Measurements from ENCODE around the gene PTGR1.

The PTGR1 gene

DNA sequence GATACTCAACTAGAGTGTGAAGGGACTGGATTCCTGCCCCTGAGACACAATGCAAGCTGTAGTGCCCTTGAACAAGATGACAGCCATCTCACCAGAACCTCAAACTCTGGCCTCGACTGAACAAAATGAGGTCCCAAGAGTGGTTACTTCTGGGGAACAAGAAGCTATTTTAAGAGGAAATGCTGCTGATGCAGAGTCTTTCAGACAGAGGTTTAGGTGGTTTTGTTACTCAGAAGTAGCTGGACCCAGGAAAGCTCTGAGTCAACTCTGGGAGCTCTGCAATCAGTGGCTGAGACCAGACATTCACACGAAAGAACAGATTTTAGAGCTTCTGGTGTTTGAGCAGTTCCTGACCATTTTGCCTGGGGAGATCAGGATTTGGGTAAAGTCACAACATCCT is 72.1 kb downstream of the PTGR1 start:
- no peak overlapping the region for H3K4me2 ChIP-seq (ENCODE audit: low read length)
- H3K27me3 ChIP-seq (ENCODE audit: low read depth, low read length), result no peaks in the 10 kb centered on the region
- no peaks in the 10 kb centered on the region for H3K79me2 ChIP-seq (ENCODE audit: low read length)
- no peaks in the 10 kb centered on the region for H3K9me3 ChIP-seq (ENCODE audit: insufficient read depth, low read length)
- no peak overlapping the region for H2AFZ ChIP-seq (ENCODE audit: low read depth, low read length)
- H3K36me3 ChIP-seq (replicated peaks; ENCODE audit: low read depth, low read length), result no peaks in the 10 kb centered on the region
- no peak overlapping the region for H3K9ac ChIP-seq (ENCODE audit: low read length)
- TF ChIP-seq, protein P1, sequence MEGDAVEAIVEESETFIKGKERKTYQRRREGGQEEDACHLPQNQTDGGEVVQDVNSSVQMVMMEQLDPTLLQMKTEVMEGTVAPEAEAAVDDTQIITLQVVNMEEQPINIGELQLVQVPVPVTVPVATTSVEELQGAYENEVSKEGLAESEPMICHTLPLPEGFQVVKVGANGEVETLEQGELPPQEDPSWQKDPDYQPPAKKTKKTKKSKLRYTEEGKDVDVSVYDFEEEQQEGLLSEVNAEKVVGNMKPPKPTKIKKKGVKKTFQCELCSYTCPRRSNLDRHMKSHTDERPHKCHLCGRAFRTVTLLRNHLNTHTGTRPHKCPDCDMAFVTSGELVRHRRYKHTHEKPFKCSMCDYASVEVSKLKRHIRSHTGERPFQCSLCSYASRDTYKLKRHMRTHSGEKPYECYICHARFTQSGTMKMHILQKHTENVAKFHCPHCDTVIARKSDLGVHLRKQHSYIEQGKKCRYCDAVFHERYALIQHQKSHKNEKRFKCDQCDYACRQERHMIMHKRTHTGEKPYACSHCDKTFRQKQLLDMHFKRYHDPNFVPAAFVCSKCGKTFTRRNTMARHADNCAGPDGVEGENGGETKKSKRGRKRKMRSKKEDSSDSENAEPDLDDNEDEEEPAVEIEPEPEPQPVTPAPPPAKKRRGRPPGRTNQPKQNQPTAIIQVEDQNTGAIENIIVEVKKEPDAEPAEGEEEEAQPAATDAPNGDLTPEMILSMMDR (IDR thresholded peaks at IDR 0.05; ENCODE audit: low read depth, low read length), result no peak
- no peak for TF ChIP-seq EZH2phosphoT487 (IDR thresholded peaks at IDR 0.05; ENCODE audit: low read depth)
- H3K4me1 ChIP-seq (ENCODE audit: low read length), result 0 out of 2 replicates have a peak, but pooled peaks cover 3% of the 10 kb centered on the region
- no peaks in the 10 kb centered on the region for H4K20me1 ChIP-seq (ENCODE audit: insufficient read depth, low read length)
- H3K4me3 ChIP-seq (ENCODE audit: low read length), result no peak overlapping the region
- H3K27ac ChIP-seq (ENCODE audit: low read length), result no peak overlapping the region

DNA sequence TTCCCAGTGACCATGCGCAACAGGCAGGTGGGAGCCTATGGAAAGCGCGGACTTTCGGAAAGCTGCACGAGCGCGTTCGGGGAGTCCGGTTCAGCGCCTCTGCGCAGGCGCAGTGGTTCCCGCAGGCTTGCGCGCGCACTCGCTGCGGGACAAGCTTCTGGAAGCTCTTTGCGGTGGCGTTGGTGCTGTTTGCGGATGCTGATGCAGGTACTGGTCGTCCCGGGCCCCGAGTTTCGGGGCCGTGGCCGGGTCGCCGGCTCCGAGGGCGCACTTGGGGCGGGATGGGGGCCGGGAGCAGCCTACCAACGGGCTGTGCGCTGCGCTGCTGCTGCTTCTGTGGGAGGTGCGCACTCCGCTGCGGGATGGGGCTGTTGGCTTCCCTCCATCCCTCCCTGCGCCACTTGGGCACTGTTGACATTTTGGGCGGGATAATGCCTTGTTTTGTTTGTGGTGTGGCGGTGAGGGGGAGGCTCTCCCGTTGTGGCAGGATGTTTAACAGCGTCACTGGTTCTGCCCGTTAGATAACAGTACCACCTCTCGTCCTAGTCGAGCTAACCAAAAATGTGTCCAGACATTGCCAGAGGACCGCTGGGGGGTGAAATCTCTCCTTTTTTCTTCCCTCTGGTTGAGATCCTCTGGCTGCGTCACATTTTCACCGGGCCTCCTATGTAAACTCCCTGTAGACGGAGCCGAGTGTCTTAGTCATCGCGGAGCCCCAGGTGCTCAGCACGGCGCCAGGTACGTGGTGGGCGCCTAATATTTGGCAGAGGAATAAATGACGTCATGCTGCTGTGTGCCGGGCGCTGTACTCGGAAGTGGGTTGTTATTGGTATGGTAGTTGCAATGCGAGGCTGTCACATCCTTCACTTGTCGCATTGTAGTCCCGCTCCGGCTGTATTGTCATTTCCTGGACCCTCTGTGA is 74.1 kb downstream of the PTGR1 start, which contains the start of gene ZNF483:
Gene ZNF483, plus strand, starts transcription at position 124 of the 922 bp plus-strand sequence. CDS start 2,217 bp downstream, outside the sequence.
- peak within 1 kb of the TSS; percentile 93 for H3K4me2 ChIP-seq (ENCODE audit: low read length)
- H3K27ac ChIP-seq (ENCODE audit: low read length), result no peak within 1 kb of the TSS

DNA sequence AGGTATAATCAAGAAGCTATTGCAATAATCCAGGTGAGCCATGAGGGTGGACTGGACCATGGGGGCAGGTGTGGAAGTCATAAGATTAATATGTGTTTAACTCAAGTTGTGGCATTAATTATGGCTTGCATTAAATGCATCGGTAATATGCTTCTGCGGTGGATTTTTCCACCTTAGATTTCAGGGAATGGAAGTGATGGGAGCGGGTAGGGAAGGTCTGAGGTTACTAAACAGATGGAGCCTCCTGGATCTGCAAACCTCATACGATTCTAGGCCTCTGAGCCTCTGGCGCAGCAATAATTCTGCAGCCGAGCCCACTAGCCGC is 74.8 kb downstream of the PTGR1 start:
- Histone ChIP-seq H3K9ac (ENCODE audit: low read length) (peak overlapping the region; percentile 55; the same call in 1 of the 2 replicates), H3K36me3 (replicated peaks; ENCODE audit: low read depth, low read length) (no peaks in the 10 kb centered on the region), H2AFZ (ENCODE audit: low read depth, low read length) (peak overlapping the region; percentile 81), H3K9me3 (ENCODE audit: insufficient read depth, low read length) (no peaks in the 10 kb centered on the region), H3K27me3 (ENCODE audit: low read depth, low read length) (no peaks in the 10 kb centered on the region), H3K4me1 (ENCODE audit: low read length) (0 out of 2 replicates have a peak, but pooled peaks cover 3% of the 10 kb centered on the region), H4K20me1 (ENCODE audit: insufficient read depth, low read length) (no peaks in the 10 kb centered on the region), H3K79me2 (ENCODE audit: low read length) (no peaks in the 10 kb centered on the region), H3K27ac (ENCODE audit: low read length) (no peak overlapping the region), H3K4me3 (ENCODE audit: low read length) (peak overlapping the region; percentile 89), H3K4me2 (ENCODE audit: low read length) (peak overlapping the region; percentile 93)
- no peak for TF ChIP-seq EZH2phosphoT487 (IDR thresholded peaks at IDR 0.05; ENCODE audit: low read depth)
- TF ChIP-seq, protein P1 (IDR thresholded peaks at IDR 0.05; ENCODE audit: low read depth, low read length), result no peak

More for the DNA sequence above, 74.1 kb downstream of the PTGR1 start, which contains the start of gene ZNF483:
- TF ChIP-seq, protein P1 (IDR thresholded peaks at IDR 0.05; ENCODE audit: low read depth, low read length), result no peak
- TF ChIP-seq EZH2phosphoT487 (IDR thresholded peaks at IDR 0.05; ENCODE audit: low read depth), result no peak
- H3K4me3 ChIP-seq (ENCODE audit: low read length), result peak within 1 kb of the TSS; percentile 89
- H3K79me2 ChIP-seq (ENCODE audit: low read length), result no peaks in the 10 kb centered on the region
- H4K20me1 ChIP-seq (ENCODE audit: insufficient read depth, low read length), result no peaks in the 10 kb centered on the region
- H3K9ac ChIP-seq (ENCODE audit: low read length), result peak within 1 kb of the TSS; percentile 55
- no peaks in the 10 kb centered on the region for H3K9me3 ChIP-seq (ENCODE audit: insufficient read depth, low read length)
- H3K4me1 ChIP-seq (ENCODE audit: low read length), result 0 out of 2 replicates have a peak, but pooled peaks cover 3% of the 10 kb centered on the region
- H3K27me3 ChIP-seq (ENCODE audit: low read depth, low read length), result no peaks in the 10 kb centered on the region
- peak within 1 kb of the TSS; percentile 81 for H2AFZ ChIP-seq (ENCODE audit: low read depth, low read length)
- no peaks in the 10 kb centered on the region for H3K36me3 ChIP-seq (replicated peaks; ENCODE audit: low read depth, low read length)

DNA sequence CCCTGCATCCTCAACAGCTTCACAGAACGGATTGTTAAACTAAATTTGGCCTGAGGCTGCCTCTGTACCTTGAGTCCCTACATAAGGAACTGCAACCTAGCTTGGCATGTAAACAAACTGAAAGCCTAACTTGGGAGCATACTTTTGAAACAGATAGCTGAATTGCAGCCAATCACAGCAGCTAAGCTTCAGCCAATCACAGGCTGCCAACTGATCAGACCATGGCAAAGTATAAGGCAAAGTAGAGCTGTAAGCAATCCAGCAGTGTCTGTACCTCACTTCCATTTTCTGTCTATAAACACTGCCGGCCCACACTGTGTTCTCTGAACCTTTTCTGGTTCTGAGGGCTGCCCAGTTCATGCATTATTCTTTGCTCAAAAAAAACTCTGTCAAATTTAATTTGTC is 83.4 kb downstream of the PTGR1 start:
- Histone ChIP-seq H3K36me3 (replicated peaks; ENCODE audit: low read depth, low read length) (no peaks in the 10 kb centered on the region), H2AFZ (ENCODE audit: low read depth, low read length) (0 out of 2 replicates have a peak overlapping the region, but pooled peaks have one; percentile 55), H3K9me3 (ENCODE audit: insufficient read depth, low read length) (no peaks in the 10 kb centered on the region), H3K4me1 (ENCODE audit: low read length) (no peaks in the 10 kb centered on the region), H3K27me3 (ENCODE audit: low read depth, low read length) (no peaks in the 10 kb centered on the region), H3K9ac (ENCODE audit: low read length) (no peak overlapping the region), H3K27ac (ENCODE audit: low read length) (no peak overlapping the region), H3K79me2 (ENCODE audit: low read length) (no peaks in the 10 kb centered on the region), H4K20me1 (ENCODE audit: insufficient read depth, low read length) (no peaks in the 10 kb centered on the region), H3K4me3 (ENCODE audit: low read length) (no peak overlapping the region), H3K4me2 (ENCODE audit: low read length) (no peak overlapping the region)
- TF ChIP-seq, protein P1 (IDR thresholded peaks at IDR 0.05; ENCODE audit: low read depth, low read length), result no peak
- no peak for TF ChIP-seq EZH2phosphoT487 (IDR thresholded peaks at IDR 0.05; ENCODE audit: low read depth)

Measured in OCI-LY3 (cell line).